Cerebellar nuclear complex (tissue), 1 donor: ENCODE measurements around the gene LIPT2.
"Not testable (repeated sequence)": the region's sequence is repeated elsewhere in the genome, so short reads cannot be mapped to it uniquely, and the experiment has no call there.

Experiments
- DNase-seq, 2 experiments: peaks; one replicate each; lab custom pipeline; 2025; lab: John Stamatoyannopoulos, UW

The LIPT2 gene

DNA sequence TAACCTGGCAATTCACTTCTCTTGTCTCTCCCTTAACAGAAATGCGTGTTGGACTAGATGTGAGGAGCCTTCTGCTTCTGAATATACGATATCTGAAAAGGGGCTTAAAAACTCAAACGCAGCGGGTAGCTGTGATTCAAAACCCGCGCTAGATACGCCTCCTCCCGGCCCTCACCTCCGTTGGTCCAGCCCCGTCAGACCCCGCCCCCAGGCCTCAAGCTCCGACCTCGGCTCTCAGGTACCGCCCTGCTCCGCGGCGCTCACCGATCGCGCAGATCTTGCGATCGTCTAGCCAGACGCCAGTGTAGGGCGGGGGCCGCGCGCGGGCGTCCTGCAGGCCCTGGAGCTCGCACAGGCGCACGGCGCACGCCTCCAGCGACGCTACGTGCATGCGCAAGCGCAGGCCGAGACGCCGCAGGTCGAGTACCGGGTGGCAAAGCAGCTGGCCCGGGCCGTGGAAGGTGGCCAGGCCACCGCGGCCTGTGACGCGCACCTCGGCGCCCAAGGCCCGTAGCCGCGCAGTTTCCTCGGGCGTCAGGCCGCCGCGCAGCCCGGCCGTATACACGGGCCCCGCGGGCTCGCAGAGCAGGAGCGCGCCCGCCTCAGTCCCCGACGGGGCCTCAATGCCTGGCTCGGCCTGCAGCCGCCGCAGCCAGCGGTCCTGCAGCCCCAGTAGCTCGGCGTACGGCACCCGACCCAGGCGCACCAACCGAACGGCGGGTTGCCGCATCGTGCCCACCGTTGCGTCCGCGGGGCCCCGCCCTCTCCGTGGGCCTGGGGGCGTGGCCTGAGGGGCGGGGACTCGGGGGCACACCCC is at the start of gene LIPT2:
Gene LIPT2 (minus strand): TSS at position 751 of the 817 bp plus-strand sequence. CDS start 21 bp downstream, at position 730.
- DNase-seq, result peak; percentile 56 to 83

DNA sequence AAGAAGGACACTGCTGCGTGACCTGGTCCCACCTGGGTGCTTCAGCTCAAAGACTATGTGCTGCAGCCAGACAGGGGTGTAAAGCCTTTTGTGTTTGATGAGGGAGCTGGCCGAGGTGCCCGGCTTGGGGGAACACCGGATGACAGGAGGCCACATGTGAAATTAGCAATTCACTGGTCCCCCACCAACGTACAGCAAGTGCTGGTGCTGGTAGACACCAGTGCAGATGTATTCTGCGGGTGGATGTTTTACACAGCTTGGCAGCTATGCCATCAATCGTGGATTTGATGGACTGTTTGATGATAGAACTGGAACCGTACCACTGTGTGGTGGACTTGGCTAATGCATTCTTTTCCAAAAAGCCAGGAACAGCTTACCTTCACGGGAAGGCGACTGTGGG is 47.9 kb upstream of the LIPT2 start:
- DNase-seq, result no peak

DNA sequence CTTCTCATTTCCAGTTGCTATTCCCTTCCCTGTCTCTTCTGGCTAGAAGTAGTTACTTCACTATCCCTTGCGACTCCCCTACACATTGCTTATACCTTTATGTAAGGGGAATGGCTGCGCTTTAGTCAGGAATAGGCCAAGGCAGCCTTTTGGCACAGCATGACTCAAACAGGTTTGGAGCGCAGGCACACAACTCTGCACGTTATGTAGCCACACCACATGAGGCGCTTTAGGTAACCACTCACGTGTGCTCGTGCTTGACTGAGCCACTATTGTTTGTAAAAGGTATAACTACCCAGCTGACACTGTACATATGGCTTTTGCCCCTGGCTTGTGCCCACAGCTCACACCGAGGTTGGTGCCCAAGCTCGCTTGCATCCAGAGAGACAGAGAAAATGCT is 46.7 kb upstream of the LIPT2 start:
- no peak for DNase-seq

DNA sequence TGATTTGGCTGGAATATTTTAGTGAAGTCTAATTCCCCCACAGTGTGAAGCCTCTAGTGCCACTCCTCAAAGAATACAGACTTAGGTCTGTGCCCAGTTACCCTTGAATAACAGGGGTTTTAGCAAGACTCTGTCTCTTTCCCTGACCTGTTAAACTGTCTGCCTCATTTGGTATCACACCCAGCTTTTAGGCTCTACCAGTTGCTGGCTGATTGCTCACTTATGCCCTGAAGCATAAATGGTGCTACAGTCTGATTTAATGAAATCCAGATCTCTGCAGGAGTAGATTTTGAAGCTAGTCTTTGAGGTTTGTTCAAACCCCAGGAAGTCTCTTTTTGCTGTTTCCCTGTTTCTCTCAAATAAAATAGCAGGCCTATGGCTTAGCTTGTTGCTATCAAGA is 45.2 kb upstream of the LIPT2 start:
- no peak for DNase-seq

DNA sequence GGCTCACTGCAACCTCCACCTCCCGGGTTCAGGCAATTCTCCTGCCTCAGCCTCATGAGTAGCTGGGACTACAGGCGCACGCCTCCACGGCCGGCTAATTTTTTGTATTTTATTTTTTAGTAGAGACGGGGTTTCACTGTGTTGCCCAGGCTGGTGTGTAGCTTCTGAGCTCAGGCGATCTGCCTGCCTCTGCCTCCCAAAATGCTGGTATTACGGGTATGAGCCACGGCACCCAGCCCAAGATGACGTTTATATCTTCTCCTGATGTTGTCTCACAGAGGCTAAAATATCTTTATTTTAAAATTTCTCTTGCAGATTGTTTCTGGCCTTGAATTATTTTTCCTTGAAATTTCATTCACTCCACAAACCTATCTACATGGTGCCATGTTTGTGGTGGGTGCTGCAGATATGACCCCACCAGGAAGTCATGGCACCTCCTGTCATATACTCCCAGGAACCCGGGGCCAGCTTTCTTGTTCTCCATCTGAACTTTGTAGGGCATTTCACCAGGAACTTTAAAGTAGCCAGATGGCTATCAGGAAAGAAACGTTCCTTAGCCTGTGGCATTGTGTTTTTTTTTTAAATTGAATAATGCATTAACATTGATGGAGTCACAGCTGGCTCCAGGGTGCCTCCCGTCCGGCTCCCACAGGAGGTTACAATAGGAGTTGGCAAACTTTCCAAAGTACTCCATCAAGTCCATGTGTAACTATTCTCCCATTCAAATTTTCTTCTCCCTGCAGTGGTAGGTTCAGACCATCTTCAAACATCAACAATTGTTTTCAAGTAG is 42.0 kb upstream of the LIPT2 start:
- DNase-seq, result no peak

DNA sequence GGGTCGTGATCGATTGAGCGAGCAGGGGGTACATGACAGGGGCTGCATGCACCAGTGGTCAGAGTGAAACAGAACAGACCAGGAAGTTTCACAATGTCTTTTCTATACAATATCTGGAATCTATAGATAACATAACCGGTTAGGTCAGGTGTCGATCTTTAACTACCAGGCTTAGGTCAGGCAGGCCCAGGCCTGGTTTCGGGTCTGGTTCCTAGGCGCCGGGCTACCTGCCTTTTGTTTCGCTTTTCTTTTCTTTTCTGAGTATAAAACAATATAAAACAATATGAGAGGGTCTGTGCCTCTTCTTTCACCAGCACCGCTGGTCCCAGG is 41.4 kb upstream of the LIPT2 start:
- not testable (repeated sequence) for DNase-seq

DNA sequence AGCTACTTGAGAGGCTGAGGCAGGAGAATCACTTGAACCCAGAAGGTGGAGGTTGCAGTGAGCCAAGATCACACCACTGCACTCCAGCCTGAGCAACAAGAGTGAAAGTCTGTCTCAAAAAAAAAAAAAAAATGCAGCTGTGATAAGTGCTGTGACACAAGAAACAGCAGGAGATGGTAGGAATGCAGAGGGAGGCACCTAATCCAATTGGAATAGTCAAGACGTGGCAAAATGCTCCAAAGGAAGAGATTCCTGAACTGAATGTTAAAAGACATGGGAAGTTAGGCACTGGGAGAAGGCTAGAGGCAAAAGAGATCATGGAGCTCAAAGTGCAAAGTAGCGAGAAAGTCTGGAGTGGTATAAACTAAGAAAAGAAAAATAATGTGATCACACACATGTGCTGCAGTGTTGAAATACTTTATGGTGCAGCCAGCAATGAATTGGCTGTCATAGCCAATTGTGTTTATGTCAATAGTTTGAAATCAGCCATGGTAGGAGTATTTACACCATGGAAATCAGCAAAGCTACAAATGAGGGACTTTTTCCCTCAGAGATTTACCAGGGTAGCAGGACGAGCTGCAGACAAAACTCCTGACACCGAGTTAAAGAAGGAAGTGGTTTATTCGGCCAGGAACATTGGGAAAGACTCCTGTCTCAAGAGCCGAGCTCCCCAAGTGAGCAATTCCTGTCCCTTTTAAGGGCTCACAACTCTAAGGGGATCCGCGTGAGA is 40.9 kb upstream of the LIPT2 start:
- DNase-seq, result no peak

DNA sequence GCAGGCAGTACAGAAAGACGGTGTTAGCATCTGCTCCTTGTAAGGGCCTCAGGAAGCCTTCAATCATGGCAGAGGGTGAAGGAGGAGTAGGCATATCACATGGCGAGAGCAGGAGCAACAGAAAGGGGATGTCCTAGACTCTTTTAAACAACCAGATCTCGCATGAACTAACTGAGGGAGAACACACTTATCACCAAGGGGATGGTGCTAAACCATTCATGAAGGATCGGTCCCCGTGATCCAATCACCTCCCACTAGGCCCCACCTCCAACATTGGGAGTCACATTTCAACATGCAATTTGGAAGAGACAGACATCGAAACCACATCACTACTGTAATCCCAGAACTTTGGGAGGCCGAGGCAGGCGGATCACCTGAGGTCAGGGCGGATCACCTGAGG is 39.9 kb upstream of the LIPT2 start:
- no peak for DNase-seq

DNA sequence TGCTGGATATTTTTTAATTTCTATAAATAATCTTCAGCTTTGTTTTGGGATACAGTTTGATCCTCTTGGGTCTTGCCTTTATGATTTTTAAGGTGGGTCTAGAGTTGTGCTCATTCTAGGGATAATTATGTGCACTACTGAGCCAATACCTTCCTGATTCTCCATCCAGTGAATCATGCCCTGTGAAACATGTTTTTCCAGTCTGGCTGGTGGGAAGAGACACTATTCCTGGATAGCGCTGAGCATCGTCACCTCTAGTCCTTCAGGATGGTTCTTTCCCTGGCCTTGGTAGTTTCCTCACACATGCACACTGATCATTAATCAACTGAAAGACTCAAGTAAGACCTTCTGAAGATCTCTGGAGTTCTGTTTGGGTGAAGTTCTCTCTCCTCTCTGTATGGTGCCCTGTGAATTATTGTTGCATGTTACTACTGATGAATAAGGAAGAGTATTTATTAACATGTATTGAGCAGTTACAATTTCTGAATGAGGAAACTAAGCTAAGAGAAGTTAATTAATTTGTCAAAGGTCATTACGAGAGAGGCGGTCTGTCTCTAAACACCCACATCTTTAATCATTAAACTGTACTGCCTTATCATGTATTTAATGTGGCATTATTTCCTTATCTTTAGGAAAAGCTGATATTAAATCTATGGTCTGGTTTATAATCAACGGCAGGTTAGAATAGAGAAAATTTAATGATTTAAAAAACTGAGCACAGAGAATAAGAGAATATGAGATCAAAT is 39.1 kb upstream of the LIPT2 start:
- no peak for DNase-seq

DNA sequence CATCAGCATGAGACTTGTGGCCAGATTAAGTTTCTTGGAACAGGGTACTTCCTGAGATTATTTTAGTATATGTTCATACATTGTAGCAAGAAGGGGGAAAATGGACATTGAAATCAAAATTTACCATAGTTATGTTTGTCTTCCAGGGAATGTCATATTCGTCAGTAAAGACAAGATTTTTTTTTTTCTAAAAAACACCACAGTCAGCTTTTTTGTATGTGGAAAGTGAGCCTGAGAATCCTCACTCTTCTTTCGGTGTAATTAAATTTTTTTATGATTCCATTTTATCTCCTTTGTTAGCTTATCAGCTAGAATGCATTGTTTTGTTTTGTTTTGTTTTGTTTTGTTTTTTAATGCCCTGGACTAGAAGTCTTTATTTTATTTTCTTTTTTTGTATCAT is 31.5 kb upstream of the LIPT2 start:
- DNase-seq, result no peak

DNA sequence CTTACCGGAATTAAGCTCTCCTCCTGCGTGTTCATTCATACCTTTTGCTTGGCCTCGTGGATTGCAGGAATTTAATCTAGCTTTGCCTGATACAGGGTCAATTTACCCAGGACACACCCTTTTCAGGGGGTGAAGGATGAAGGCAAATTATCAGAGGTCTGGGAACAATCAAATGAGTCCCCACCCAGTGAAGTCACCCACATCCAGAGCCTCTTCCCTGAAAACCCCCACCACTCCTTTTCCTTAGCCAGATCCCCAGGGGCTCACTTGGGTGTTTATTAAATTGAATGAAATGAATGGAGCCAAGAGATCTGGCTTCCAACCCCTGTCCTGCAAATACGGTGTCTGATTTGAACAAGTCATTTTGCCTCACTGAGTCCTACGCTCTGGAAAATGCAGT is 31.0 kb upstream of the LIPT2 start:
- DNase-seq, result no peak

DNA sequence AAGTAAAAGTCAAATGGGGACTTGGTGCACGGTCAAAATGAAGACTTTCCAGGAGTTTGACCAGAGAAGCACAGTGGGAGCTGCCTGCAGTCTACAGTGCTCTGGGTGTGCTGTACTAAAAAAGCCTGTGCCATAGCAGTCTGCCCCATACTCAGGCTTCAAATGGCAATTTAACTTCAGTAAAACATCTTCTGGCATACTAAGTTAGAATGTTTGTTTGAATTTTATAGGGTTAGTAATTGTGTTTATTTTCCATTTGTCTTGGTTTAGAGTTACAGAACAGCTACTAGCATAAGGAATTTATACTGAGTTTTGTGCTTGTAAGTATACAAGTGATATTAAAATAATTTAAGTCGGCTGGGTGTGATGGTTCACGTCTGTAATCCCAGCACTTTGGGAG is 29.3 kb upstream of the LIPT2 start:
- no peak for DNase-seq

DNA sequence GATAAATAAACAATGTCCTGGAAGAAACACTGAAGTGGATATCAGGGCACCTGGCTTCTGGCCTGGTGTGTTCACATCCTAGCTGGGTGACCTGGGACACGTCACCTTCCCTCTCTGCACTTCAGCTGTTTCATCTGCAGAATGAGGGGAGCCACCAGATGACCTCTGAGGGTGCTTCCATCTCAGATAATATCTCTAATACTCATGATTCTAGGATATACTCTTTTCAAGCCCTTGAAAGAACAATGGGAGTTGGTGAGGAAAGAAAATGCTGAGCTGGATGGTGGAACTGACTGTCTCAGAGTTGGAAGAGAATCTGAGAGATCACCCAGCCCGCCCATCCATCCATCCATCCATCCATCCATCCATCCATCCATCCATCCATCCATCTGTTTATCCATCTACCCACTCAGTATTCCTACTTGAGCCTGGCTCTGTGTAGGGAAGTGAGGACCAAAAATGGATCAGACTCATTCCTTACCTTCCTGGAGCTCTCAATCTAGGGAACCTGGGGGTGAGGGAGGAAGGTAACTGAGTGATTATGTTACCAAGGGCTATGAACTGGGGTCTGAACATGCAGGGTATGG is 28.2 kb upstream of the LIPT2 start:
- DNase-seq, result no peak

DNA sequence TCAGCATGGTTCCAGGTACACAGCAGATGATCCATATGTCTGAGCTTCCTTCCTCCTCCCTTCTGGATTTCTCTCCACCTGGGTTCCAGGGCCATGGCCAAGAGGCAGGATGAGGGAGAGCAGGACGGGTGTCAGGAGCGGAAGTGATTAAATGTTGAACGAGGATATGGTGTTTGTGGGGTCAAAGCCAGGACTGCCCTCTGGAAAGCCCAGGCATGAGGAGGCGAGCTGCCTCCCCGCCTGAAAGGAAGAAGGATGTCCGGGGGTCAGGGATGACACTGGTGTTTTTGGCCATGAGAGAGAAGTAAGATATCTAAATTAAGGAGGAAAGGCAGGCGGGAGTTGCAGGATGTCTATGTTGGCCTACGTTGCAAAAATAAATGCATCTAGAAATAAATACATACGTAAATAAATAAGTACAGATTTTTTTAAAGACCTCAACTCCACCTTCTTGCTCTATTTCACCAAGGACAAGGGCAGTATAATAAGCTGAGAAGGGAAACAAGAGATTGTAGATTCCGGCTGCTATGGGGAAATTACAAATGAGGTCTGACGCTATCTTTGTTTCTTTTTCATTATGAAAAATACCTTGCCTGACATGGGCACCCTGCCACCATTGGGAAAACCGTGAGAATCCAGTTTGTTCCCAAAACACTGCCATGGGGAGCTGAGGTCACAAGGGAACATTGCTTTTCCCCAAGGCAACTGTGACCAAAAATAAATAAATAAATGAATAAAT is 27.6 kb upstream of the LIPT2 start:
- no peak for DNase-seq

DNA sequence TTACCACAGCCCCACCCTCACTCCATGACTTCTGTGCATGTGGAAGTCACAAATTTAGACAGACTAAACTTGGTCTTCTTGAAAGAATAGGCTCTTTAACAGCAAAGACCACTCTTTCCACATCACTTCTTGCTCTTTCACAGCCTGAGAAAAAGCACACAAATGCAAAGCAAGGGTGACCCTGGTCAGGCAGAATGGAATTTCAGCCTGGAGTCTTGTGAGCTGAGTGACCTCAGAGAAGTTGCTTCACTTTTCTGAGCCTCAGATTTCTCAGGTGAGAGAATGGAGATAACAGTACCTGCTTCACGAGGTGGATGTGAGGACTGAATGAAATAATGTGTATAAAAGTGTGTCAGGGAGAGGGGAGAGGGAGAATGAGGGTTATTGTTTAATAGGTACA is 26.8 kb upstream of the LIPT2 start:
- DNase-seq, result no peak

DNA sequence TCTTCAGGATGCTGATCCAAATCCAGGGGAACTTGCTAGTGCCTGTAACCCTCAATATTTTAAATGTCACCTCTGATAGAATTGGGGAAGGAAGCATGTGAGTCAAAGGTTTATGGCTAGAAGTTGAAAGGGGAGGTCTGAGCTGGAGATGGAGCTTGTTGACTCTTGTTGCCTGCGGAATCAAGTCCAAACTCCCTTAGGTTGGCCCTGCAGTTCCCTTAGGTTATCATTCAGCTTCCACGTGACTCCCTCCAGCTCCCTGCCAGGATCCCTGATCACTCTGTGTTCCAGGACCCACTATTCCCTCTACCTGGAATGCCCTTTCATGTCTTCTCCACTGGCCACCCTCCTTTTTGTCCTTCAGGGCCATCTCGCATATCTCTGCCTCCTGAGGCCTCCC is 26.2 kb upstream of the LIPT2 start:
- no peak for DNase-seq

DNA sequence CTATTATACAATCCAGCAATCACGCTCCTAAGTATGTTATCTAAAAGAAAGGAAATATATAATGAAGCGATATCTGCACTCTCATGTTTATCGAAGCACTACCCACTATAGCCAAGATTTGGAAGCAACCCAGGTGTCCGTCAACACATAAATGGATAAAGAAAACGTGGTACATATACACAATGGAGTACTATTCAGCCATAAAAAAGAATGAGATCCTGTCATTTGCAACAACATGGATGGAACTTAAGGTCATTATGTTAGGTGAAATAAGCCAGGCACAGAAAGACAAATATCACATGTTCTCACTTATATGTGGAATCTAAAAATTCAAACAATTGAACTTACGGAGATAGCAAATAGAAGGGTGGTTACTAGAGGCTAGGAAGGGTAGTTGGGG is 24.1 kb upstream of the LIPT2 start:
- DNase-seq, result not testable (repeated sequence)

DNA sequence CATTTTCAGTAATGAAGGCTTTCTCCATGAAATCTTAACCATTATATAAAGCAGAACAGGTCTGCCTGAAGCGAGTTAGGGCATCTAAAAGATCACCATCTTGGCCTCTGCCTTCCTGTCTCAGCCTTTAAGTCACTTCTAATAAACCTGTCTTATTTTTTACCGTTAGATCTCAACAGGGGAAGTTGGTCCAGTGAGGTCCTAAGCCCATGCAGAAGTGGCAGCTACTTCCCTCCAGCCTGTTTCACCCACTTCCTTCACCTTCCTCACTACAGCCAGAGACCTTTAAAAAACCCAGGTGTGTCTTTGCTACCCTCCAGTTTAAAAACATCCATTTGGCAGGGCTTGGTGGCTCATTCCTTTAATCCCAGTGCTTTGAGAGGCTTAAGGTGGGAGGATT is 14.1 kb upstream of the LIPT2 start:
- DNase-seq, result no peak

DNA sequence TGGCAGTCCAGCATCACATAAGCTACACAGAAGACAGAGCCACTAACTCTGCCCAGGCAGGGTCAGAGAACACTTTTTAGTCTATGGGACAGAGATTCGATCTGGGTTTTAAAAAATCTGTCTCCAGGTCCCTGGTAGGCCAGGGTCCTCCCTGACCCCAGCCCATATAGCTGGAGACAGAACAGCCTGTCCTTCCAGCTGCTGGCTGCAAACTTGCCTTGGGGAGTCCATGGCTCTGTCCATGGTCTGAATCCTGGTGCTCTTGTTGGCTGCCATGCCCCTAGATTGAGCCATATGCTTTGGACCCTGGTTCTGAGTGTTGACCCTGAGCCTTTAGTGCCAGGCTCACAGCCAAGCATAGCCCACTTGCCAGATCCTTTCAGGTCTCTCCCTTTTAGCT is 13.3 kb upstream of the LIPT2 start:
- no peak for DNase-seq

DNA sequence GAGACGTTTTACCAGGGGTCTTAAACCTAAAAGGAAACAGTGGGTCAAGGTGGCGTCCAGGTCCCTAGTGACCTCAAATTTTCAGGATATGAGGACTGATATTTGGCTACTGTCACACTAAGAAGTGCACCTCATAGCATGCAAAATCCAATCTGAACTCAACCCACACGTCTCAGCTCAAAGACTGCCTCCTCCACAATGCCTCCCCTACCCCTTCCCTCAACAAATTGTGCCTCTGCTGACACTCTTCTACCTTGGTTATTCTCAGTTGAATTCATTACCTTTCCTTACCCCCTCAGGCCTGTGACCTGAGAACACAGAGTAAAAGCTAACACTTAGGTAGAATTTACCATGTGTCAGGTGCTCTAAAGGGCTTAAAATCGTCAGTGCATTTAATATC is 12.4 kb upstream of the LIPT2 start:
- DNase-seq, result no peak

DNA sequence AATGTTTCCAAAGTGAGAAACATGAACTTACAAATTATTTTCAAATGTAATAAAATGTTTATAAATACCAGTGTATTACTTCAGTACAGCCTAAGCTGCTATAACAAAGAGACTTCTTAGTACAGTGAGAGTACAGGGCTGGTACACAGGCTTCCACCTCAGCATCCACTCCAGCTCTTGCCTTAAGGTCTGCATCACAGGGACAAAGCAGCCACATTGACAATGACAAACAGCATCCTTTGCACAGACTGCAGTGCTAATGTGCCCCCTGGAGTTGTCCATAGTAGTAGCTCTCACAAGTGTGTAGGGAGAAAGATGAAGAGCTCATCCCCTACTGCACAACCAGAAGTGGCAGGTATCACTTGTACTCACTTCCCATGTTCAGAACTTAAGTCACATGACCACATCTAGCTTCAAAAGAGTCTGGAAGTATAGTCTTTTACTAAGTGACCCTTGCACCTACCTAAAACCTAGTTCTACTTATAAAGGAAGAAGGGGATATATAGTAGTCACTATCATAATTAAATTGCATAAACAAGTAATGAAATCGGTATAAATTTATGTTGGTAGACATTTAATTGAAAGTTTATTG is 10.7 kb upstream of the LIPT2 start:
- no peak for DNase-seq
